Pons (tissue), 1 donor: Measurements from ENCODE around the gene ATOSA.

ENCODE experiments used
- DNase-seq: peaks from one replicate; pipeline ENCODE4 v3.0.0-alpha.2; 2016; ENCODE audit warnings: low spot score

ATOSA gene

DNA sequence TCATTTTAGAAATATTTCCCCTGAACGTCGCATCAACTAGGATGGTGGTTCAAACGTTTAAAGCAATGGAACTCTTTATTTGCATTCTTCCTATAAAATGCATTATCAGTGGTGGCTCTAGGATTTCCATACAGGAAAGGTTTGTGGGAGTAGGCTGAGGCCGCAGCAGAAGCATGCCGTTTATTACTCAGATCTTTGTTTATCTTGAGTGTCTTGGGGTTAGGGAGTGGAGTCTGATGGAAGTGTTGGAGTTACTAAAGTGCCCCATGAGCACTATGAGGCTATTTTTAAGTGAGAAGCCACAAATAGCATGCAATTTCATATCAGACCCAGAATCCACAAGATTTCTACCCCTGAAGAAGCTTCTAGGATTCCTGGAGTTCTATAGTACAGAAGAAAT lies 26.2 kb downstream of the ATOSA start:
- DNase-seq: no peak

DNA sequence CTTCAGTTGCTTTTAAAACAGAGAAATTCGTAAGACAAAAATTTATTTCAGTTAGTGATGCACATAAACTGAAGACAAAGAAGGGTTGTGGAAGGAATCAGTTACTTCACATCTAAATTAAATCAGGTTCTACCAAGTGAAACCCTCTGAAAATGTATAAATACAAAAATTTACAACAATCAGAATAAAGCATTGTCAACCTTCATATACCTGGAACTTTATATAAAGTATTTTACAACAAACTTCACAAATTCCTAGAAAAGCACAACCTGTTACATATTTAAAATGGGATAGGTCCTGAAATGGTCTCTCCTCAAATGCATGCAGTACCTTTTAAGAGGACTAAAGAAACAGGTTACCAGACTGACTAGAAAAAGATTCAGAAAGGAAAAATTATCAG lies 26.9 kb downstream of the ATOSA start:
- no peak for DNase-seq

GRCh38 chr15:52651868-52652267 lies 27.3 kb downstream of the ATOSA start:
- peak; percentile 92 for DNase-seq

DNA sequence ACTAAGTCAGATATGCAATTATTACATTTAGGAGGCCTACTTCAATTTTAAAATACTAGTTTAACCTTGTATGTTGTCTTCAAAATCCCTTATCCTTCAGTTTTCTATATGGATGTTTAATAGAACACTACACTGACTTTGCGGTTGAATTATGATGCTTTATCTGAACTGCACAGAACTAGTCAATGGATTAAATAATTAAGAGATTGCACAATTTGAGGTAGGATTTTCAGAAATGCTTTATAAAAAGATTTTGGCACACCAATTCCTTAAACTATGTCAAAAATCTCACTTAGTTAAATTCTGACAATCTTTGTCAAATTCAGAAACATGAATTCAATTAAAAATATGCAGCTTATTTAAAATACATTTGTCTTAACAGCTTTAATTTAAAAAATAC lies 28.1 kb downstream of the ATOSA start:
- DNase-seq: no peak

GRCh38 chr15:52649686-52650085 lies 29.5 kb downstream of the ATOSA start:
- DNase-seq: no peak

GRCh38 chr15:52645916-52646315 lies 33.3 kb downstream of the ATOSA start:
- DNase-seq: no peak

GRCh38 chr15:52642386-52643361 lies 36.5 kb downstream of the ATOSA start:
- DNase-seq: no peak

- no peak for DNase-seq
These were observed 42.7 kb downstream of the ATOSA start for GRCh38 chr15:52636459-52636858.

DNA sequence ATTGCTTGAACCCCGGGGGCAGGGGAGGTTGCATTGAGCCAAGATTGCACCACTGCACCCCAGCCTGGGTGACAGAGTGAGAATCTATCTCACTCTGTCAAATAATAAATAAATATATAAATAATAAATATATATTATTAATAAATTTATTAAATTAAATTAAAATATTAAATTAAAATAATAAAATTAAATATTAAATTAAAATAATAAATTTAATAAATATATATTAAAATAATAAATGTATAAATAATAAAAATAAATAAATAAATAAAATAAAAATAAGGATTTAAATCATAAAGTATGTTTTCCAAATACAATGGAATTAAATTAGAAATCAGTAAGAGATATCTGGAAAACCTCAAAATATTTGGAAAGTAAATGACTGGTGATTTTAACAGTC lies 43.3 kb downstream of the ATOSA start:
- no peak for DNase-seq
